Lower leg skin (tissue), 4 donors: ENCODE data around the gene MACROH2A2. TPM values are rescaled to one million over a fixed set of nuclear protein-coding genes. Genes with fewer than 3 reads are reported as not detected.

Source experiments
- DNase-seq, 2 donors: peaks; one replicate each; pipeline ENCODE4 v3.0.0-alpha.2; 2019; ENCODE audit warnings: low spot score in 2 of 2
- H3K4me3 ChIP-seq: fragments of 200-600 bp; sonication (generic); 2 replicates; pipeline ENCODE4 v1.5.1; 2017; ENCODE audit warnings: mild to moderate bottlenecking, low read depth; ENCODE audit not compliant: poor library complexity, severe bottlenecking
- CTCF ChIP-seq, 3 donors: fragments of 450-650 bp; IDR thresholded peaks; one replicate each; pipeline ENCODE4 v1.5.1; 2016; ENCODE audit warnings: antibody characterized with exemption in 3 of 3, mild to moderate bottlenecking in 3 of 3, moderate library complexity in 2 of 3
- POLR2A ChIP-seq, 2 donors: fragments of 450-650 bp; IDR thresholded peaks; one replicate each; pipeline ENCODE4 v1.6.1; 2016 to 2017; ENCODE audit warnings: antibody characterized with exemption in 2 of 2, mild to moderate bottlenecking in 1 of 2, moderate library complexity in 1 of 2
- WGBS, 2 donors: methylation state at CpG; one replicate each; pipeline ENCODE4 v1.1.5; 2018; 5-methylcytosine and 5-hydroxymethylcytosine counted together
- intact Hi-C: fragments of 100-400 bp; cut with DNase I; formaldehyde crosslinking; loops from one replicate; pipeline ENCODE4 v1.15.0; 2023; ENCODE audit warnings: low total_unique reads
- total RNA-seq, 4 donors: library from RNA; depleted of rRNA; stranded (reverse); fragments of >200 nt; gene quantifications; one replicate each; pipeline ENCODE4 v1.1.0, GENCODE V29; 2016

MACROH2A2 gene
- total RNA-seq, 4 donors from 2014 or later = 11.0 to 15.4 (median 12.8) TPM

- intact Hi-C loops = no loop called here
- no peak overlapping the region for H3K4me3 ChIP-seq
- 95 to 97% methylated on average over 11 to 15 of the region's 15 CpGs for WGBS, 2 donors
- DNase-seq = no peak
- TF ChIP-seq CTCF (IDR thresholded peaks at IDR 0.05) (no peak), POLR2A (IDR thresholded peaks at IDR 0.05) (no peak)
These were observed 74.2 kb downstream of the MACROH2A2 start for GRCh38 chr10:70126700-70127395.

GRCh38 chr10:70130878-70131559, 78.4 kb downstream of the MACROH2A2 start:
- H3K4me3 ChIP-seq = no peak overlapping the region
- no peak for TF ChIP-seq CTCF (IDR thresholded peaks at IDR 0.05)
- no peak for TF ChIP-seq POLR2A (IDR thresholded peaks at IDR 0.05)
- intact Hi-C loops = no loop called here
- WGBS, 2 donors = 63 to 72% methylated on average over 8 to 10 of the region's 10 CpGs
- peak in 1 of 2 donors; percentile 88 for DNase-seq

GRCh38 chr10:70131560-70131937, 78.9 kb downstream of the MACROH2A2 start:
- WGBS, 2 donors = 90 to 100% methylated on average over 4 of the region's 4 CpGs
- intact Hi-C loops = no loop called here
- peak in 1 of 2 donors; percentile 83 for DNase-seq
- TF ChIP-seq POLR2A (IDR thresholded peaks at IDR 0.05) (no peak), CTCF (IDR thresholded peaks at IDR 0.05) (no peak)
- H3K4me3 ChIP-seq = no peak overlapping the region

- TF ChIP-seq POLR2A (IDR thresholded peaks at IDR 0.05) = no peak
- peak in 1 of 3 donors; percentile 93 for TF ChIP-seq CTCF (IDR thresholded peaks at IDR 0.05)
- DNase-seq = peak; percentile 72 to 96
- intact Hi-C loops = no loop called here
- peak within 1 kb of the TSS; percentile 53 for H3K4me3 ChIP-seq
- WGBS, 2 donors = 7 to 10% methylated on average over 26 to 52 of the region's 80 CpGs
These were observed 79.7 kb downstream of the MACROH2A2 start, which contains the start of gene AIFM2 for GRCh38 chr10:70132098-70133029. Gene AIFM2, minus strand, starts transcription at chr10:70132825. Its CDS starts 8,741 bp downstream, at chr10:70124084.

- intact Hi-C loops = no loop called here
- TF ChIP-seq CTCF (IDR thresholded peaks at IDR 0.05) (no peak), POLR2A (IDR thresholded peaks at IDR 0.05) (no peak)
- peak in 1 of 2 donors; percentile 83 for DNase-seq
- H3K4me3 ChIP-seq = no peak overlapping the region
- 57 to 58% methylated on average over 3 of the region's 3 CpGs for WGBS, 2 donors
These were observed 82.4 kb downstream of the MACROH2A2 start for GRCh38 chr10:70135046-70135445.
